Measurements from ENCODE around the gene KMT2B. TPM values are rescaled to one million over a fixed set of nuclear protein-coding genes. Genes with fewer than 3 reads are reported as not detected.

KMT2B gene
- total and polyA plus RNA-seq, 2 donors (not counting 1 experiment from before 2014, with no cell fraction given): 85.6 to 96.9 TPM

DNA sequence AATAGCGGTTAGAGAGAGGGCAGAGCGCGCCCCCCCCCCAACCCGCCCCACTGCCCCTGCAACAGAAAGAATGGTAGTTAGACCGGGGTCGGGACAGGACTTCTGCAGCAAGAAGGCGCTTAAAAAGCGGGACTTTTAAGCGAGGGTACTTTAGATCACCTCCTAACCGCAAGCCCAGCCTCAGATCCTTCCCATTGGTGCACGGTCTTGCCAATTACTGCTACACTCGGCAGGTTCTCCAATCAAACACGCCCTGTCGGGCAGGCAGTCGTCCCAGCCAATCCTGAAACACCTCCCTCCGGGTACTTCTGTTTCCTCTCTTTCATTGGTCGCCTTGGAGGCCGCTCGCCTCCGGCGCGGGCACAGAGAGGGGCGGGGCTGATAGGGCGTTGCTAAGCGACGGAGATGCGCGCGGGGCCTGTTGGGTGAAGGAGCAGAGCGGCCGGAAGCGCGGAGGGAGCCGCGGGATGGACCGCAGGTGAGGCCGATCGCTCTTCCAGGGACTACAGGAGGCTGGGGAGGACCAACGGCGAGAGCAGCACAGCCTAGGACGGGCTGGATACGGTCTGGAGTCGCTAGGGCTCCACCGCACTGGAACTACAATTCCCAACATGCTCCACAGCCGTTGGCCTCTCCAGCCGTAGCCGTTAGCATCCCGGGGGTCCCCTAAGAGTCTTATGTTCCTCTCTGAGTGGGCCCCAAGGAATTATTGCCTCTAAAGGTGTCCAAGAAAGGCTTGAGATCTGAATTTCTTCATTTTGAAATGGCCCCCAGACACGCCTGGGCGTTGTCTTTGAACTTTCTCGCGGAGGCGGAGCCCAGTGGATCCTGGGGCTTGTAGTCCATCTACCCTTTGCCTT, 40.2 kb downstream of the KMT2B start, which contains the start of gene PROSER3:
TSS of gene PROSER3 (plus strand) at position 428 of the 860 bp plus-strand sequence. CDS start at position 468, 40 bp downstream.
- H3K4me1 Mint-ChIP-seq: peaks cover 34% of the 10 kb centered on the region
- ChIA-PET CTCF (no interaction called here), POLR2A (interaction anchor here (0.6 to 1.8 kb wide), 3 partner anchors 10 to 95 kb away, joined by 3 to 9 read pairs (median 7); partner anchors contain the start of gene LIN37)
- H3K9me3 Mint-ChIP-seq (ENCODE audit: insufficient read depth): no peaks in the 10 kb centered on the region
- Histone ChIP-seq H3K36me3 (replicated peaks in 1 of 2; ENCODE audit: control extremely low read depth in 1 of 2, control insufficient read depth in 1 of 2, extremely low read depth in 1 of 2, insufficient read depth in 2 of 2, low read length in 1 of 2) (peaks cover 0 to 27% of the 10 kb centered on the region in 2 experiments), H3K4me1 (ENCODE audit: control insufficient read depth in 2 of 2, insufficient read depth in 2 of 2, low read length in 2 of 2) (peaks cover 24 to 35% of the 10 kb centered on the region in 2 donors), H3K27me3 (replicated peaks in 1 of 4; ENCODE audit: control extremely low read depth in 1 of 4, control insufficient read depth in 3 of 4, insufficient read depth in 4 of 4, low read length in 3 of 4) (peaks cover 0 to 26% (median 10%) of the 10 kb centered on the region in 4 experiments), H3K4me2 (replicated peaks; ENCODE audit: low read depth, low read length, poor library complexity, severe bottlenecking) (peak within 1 kb of the TSS; percentile 98), H3K27ac (ENCODE audit: low read length in 2 of 2) (peak within 1 kb of the TSS; percentile 91 to 96), H3K9ac (ENCODE audit: low read length) (peak within 1 kb of the TSS; percentile 96), H3K9me3 (ENCODE audit: control extremely low read depth in 1 of 3, control insufficient read depth in 2 of 3, insufficient read depth in 1 of 3, low read length in 2 of 3) (peaks cover 0 to 10% (median 0%) of the 10 kb centered on the region in 3 donors), H2AFZ (ENCODE audit: insufficient read depth, low read depth, low read length, poor library complexity, severe bottlenecking) (peak within 1 kb of the TSS; percentile 89), H3K4me3 (ENCODE audit: control extremely low read depth in 1 of 5, extremely low read depth in 1 of 5, insufficient read depth in 1 of 5, low read depth in 2 of 5, low read length in 4 of 5) (peak within 1 kb of the TSS; percentile 85 to 99 (median 94)), H3K79me2 (ENCODE audit: control insufficient read depth, insufficient read depth, low read length) (peaks cover 29% of the 10 kb centered on the region), H4K20me1 (ENCODE audit: control insufficient read depth, insufficient read depth, low read length, poor library complexity, severe bottlenecking) (no peaks in the 10 kb centered on the region)
- WGBS (ENCODE audit: insufficient coverage): under 1% methylated on average over 52 of the region's 53 CpGs
- DNase-seq: peak; percentile 99
- peak within 1 kb of the TSS; percentile 99 for H3K27ac Mint-ChIP-seq
- intact Hi-C loops (cut with micrococcal nuclease): loop anchor here (1.0 to 5.0 kb wide), 7 partner anchors 10 to 357 kb away; partner anchors contain the start of genes ARHGAP33, LIN37 and TBCB
- ATAC-seq (ENCODE audit: low read depth): peak; percentile 95
- H3K4me3 Mint-ChIP-seq: peak within 1 kb of the TSS; percentile 99
- H3K27me3 Mint-ChIP-seq: peaks cover 17% of the 10 kb centered on the region
- TF ChIP-seq, protein P1, sequence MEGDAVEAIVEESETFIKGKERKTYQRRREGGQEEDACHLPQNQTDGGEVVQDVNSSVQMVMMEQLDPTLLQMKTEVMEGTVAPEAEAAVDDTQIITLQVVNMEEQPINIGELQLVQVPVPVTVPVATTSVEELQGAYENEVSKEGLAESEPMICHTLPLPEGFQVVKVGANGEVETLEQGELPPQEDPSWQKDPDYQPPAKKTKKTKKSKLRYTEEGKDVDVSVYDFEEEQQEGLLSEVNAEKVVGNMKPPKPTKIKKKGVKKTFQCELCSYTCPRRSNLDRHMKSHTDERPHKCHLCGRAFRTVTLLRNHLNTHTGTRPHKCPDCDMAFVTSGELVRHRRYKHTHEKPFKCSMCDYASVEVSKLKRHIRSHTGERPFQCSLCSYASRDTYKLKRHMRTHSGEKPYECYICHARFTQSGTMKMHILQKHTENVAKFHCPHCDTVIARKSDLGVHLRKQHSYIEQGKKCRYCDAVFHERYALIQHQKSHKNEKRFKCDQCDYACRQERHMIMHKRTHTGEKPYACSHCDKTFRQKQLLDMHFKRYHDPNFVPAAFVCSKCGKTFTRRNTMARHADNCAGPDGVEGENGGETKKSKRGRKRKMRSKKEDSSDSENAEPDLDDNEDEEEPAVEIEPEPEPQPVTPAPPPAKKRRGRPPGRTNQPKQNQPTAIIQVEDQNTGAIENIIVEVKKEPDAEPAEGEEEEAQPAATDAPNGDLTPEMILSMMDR (IDR thresholded peaks at IDR 0.05): no peak
- TF ChIP-seq EZH2 (IDR thresholded peaks at IDR 0.05; ENCODE audit: borderline replicate concordance, insufficient read depth, low read depth, low read length, poor library complexity, severe bottlenecking): no peak
